HepG2 (cell line): ENCODE results near the gene ORMDL2. TPM values are rescaled to one million over a fixed set of nuclear protein-coding genes. Genes with fewer than 3 reads are reported as not detected.

ENCODE experiments used
- EZH2 ChIP-seq: conservative IDR thresholded peaks from 2 replicates; pipeline ENCODE4 v1.6.1; 2012; ENCODE audit warnings: mild to moderate bottlenecking, low read depth, low read length, moderate library complexity
- SP1 ChIP-seq, 2 experiments: fragments of 450-650 bp in 1 of 2; sonication (generic) in 1 of 2; formaldehyde crosslinking in 1 of 2; IDR thresholded peaks; 2 replicates each; pipeline versions ENCODE4 v1.4.0 to v1.6.1; 2016 to 2020; ENCODE audit warnings: missing genetic modification reagents in 1 of 2
- SSRP1 ChIP-seq: IDR thresholded peaks from 2 replicates; pipeline ENCODE4 v1.6.1; 2016; ENCODE audit warnings: control low read depth
- STAG1 ChIP-seq: sonication (generic); formaldehyde crosslinking; IDR thresholded peaks from 2 replicates; pipeline ENCODE4 v1.4.0; 2020; ENCODE audit warnings: missing genetic modification reagents
- TOE1 ChIP-seq: sonication (generic); formaldehyde crosslinking; IDR thresholded peaks from 2 replicates; pipeline ENCODE4 v1.4.0; 2020; ENCODE audit warnings: mild to moderate bottlenecking, missing genetic modification reagents
- ZFP41 ChIP-seq: sonication (generic); formaldehyde crosslinking; IDR thresholded peaks from 2 replicates; pipeline ENCODE4 v1.4.0; 2020; ENCODE audit warnings: mild to moderate bottlenecking, missing genetic modification reagents, borderline replicate concordance
- ZNF460 ChIP-seq: sonication (generic); formaldehyde crosslinking; IDR thresholded peaks from 2 replicates; pipeline ENCODE4 v1.5.1; 2020; ENCODE audit warnings: missing genetic modification reagents, mild to moderate bottlenecking, borderline replicate concordance
- ZNF501 ChIP-seq: sonication (generic); formaldehyde crosslinking; IDR thresholded peaks from 2 replicates; pipeline ENCODE4 v1.5.1; 2020; ENCODE audit warnings: mild to moderate bottlenecking, moderate library complexity, missing genetic modification reagents
- polyA plus RNA-seq, 8 experiments: library from polyadenylated mRNA; depleted of rRNA in 3 of 8; stranded (reverse) in 7 of 8; unstranded in 1 of 8; fragments of >200 nt; fragmentation: Illumina TruSeq in 4 of 8; extraction: Trizol in 4 of 8; gene quantifications; 2 replicates each; pipeline versions ENCODE4 v1.2.1 to v1.2.3, GENCODE V29; 2011 to 2016; ENCODE audit warnings: low read depth in 4 of 8, missing spikeins in 1 of 8, mixed read lengths in 1 of 8; ENCODE audit not compliant: insufficient read depth in 1 of 8
- total RNA-seq, 5 experiments: library from RNA; depleted of rRNA; stranded (reverse); fragments of >200 nt; fragmentation: Illumina TruSeq; extraction: Trizol; gene quantifications; 2 replicates each; pipeline ENCODE4 v1.2.3, GENCODE V29; 2016; ENCODE audit warnings: low read depth in 1 of 5
- TF ChIP-seq, protein P1 (sequence below): sonication (generic); formaldehyde crosslinking; IDR thresholded peaks from 2 replicates; pipeline ENCODE4 v1.4.0; 2020; ENCODE audit warnings: missing genetic modification reagents

ORMDL2 gene
- total and polyA plus RNA-seq, 2 of the 13 experiments (the other 11 are each of a cell fraction or from before 2014, with no cell fraction given), result 24.0 to 28.6 TPM

DNA sequence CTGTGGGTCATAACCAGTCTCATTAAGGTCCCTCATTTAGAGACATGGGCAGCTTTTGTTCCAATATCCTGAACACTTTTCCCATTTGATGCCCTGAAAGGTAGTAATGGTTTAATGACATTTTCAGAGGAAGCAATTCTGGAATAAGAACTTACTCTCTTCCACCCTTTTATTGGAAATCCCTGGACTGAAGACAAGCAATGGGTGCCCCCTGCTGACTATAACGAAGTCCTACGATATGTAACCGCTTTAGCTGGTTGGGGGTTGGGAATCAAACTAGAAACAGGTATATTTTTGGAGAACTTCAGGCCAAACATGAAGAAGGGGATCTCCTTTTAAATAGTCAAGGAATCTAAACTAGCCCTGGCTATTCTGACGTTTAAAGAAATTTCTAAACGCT lies 20.8 kb upstream of the ORMDL2 start (continued):
- TF ChIP-seq, protein P1, sequence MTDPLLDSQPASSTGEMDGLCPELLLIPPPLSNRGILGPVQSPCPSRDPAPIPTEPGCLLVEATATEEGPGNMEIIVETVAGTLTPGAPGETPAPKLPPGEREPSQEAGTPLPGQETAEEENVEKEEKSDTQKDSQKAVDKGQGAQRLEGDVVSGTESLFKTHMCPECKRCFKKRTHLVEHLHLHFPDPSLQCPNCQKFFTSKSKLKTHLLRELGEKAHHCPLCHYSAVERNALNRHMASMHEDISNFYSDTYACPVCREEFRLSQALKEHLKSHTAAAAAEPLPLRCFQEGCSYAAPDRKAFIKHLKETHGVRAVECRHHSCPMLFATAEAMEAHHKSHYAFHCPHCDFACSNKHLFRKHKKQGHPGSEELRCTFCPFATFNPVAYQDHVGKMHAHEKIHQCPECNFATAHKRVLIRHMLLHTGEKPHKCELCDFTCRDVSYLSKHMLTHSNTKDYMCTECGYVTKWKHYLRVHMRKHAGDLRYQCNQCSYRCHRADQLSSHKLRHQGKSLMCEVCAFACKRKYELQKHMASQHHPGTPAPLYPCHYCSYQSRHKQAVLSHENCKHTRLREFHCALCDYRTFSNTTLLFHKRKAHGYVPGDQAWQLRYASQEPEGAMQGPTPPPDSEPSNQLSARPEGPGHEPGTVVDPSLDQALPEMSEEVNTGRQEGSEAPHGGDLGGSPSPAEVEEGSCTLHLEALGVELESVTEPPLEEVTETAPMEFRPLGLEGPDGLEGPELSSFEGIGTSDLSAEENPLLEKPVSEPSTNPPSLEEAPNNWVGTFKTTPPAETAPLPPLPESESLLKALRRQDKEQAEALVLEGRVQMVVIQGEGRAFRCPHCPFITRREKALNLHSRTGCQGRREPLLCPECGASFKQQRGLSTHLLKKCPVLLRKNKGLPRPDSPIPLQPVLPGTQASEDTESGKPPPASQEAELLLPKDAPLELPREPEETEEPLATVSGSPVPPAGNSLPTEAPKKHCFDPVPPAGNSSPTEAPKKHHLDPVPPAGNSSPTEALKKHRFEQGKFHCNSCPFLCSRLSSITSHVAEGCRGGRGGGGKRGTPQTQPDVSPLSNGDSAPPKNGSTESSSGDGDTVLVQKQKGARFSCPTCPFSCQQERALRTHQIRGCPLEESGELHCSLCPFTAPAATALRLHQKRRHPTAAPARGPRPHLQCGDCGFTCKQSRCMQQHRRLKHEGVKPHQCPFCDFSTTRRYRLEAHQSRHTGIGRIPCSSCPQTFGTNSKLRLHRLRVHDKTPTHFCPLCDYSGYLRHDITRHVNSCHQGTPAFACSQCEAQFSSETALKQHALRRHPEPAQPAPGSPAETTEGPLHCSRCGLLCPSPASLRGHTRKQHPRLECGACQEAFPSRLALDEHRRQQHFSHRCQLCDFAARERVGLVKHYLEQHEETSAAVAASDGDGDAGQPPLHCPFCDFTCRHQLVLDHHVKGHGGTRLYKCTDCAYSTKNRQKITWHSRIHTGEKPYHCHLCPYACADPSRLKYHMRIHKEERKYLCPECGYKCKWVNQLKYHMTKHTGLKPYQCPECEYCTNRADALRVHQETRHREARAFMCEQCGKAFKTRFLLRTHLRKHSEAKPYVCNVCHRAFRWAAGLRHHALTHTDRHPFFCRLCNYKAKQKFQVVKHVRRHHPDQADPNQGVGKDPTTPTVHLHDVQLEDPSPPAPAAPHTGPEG, result no peak
- TF ChIP-seq TOE1 (CRISPR knock-in tag) (no peak), STAG1 (CRISPR knock-in tag) (peak; percentile 56), ZNF501 (no peak), ZNF460 (CRISPR knock-in tag) (no peak), ZFP41 (CRISPR knock-in tag) (no peak), SP1 (IDR thresholded peaks at IDR 0.05) (no peak), SP1 (CRISPR knock-in tag; IDR thresholded peaks at IDR 0.05) (no peak), EZH2 (no peak), SSRP1 (no peak)
